B cell (primary cell): ENCODE measurements around the gene NEMP1.

Source experiments
- EZH2 ChIP-seq: IDR thresholded peaks from 2 replicates; pipeline ENCODE4 v1.6.1; 2012; ENCODE audit warnings: borderline replicate concordance, low read depth, mild to moderate bottlenecking, moderate library complexity, low read length; ENCODE audit not compliant: insufficient read depth, poor library complexity, severe bottlenecking
- TF ChIP-seq, protein P1 (sequence below): fragments of 200-600 bp; IDR thresholded peaks from one replicate; pipeline ENCODE4 v1.8.0; 2022; ENCODE audit warnings: antibody characterized with exemption, mild to moderate bottlenecking

DNA sequence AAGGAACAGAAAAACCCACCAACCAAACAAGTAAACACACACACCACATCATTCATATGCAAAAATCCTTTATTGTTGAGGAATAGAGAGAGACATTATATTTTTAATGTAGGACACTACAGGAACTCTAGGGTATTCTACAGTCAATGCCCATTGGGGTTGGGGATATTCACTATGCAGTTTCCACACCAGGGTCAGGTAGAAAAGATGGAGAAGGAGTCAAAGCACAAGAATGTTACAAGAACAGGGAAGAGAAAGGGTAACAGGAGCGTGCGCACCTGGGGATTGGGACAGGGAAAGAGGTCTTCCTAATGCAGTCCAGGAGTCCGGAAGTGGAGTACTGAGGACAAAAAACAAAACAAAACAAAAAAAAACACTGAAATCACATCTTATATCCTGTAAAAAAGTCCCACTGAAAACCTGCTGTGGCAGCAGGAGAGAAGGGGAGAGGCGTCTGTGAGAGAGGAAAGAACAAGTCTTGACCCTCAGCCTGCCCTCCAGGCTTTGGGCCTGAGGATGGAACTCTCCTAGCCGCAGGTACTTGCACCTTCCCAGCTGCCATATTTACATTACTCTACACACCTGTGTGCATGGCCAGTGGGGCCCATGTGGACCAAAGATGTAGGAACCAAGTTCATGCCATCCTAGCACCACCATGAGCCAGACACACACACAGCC is 68.5 kb downstream of the NEMP1 start:
- TF ChIP-seq, protein P1, sequence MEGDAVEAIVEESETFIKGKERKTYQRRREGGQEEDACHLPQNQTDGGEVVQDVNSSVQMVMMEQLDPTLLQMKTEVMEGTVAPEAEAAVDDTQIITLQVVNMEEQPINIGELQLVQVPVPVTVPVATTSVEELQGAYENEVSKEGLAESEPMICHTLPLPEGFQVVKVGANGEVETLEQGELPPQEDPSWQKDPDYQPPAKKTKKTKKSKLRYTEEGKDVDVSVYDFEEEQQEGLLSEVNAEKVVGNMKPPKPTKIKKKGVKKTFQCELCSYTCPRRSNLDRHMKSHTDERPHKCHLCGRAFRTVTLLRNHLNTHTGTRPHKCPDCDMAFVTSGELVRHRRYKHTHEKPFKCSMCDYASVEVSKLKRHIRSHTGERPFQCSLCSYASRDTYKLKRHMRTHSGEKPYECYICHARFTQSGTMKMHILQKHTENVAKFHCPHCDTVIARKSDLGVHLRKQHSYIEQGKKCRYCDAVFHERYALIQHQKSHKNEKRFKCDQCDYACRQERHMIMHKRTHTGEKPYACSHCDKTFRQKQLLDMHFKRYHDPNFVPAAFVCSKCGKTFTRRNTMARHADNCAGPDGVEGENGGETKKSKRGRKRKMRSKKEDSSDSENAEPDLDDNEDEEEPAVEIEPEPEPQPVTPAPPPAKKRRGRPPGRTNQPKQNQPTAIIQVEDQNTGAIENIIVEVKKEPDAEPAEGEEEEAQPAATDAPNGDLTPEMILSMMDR = no peak
- no peak for TF ChIP-seq EZH2
